ENCODE data around the gene MYOCD.

Gene MYOCD

DNA sequence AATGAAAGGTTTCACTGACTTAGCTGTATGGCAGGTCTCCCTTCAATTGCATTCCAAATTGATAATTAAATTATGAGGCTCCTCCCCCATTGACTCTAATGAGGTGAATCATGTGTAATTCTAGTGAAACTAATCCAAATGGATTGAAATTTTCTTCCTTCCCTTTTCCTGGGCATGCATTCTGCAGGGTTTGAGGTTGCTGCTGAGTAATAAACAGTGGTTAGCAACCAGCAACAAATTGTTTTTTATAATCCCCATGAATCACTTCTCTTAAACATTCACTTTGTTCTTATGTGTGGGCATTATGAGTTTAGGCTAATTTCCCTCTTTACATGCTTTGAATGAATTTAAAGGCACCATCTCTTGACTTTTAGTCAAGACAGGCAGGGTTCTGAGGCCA is 43.4 kb downstream of the MYOCD start:
- DNase-seq (ENCODE audit: low read depth in 2 of 2), result no peak

DNA sequence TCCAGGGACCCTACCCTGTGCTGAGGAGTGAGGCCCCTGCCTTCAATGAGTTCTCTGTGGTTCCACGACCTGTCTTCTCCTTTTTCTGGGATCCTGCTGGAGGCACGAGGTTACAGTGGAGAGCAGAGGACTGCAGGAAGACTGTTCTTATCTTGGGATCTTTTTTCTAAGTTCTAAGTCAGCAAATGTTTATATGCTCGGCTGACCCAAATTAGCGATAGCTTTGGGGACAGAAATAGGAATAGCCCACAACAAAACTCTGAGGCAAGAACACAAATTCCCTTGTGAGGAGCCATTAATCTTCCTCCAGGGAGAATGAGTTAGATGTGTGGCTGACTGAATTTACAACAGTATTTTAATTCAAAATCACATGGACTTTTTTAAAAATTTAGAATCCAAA is 46.7 kb downstream of the MYOCD start:
- DNase-seq (ENCODE audit: low read depth in 2 of 2), result no peak

DNA sequence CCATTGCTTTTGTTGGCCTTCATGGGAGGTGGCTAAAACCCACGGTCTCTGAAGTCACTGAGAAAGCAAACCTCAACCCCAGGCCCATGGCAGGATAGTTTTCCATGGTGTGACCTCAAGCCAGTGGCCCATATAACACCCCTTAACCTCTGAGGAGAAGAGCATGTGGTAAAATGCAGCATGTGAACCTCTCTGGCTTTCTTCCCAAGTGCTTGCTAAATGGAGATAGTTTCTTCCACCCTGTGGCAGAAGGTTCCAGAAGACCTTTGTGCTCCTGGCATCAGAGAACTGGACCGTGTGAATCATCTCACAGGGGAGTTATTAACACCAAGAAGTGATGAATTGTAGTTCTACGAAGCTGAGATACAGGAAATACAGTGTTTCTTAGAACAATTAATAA is 47.3 kb downstream of the MYOCD start:
- no peak for DNase-seq (ENCODE audit: low read depth in 2 of 2)

DNA sequence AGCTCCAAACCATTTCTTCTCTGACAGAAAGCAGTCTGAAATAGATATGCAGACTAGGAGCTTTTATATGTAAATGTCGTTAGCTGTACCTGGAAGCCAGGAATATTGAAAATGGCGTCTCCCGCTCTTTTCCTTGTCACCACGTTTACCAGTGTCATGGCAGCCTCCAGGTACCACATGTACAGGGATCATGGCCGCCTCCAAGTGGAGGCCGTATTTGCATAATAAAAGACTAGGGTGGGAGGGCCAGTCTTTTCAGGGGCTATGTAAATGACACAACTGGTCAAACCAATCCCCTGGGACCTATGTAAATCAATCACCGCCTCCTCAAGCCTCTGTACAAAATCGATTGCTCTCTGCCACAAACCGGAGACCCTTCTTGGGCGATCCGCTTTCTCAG is 54.3 kb downstream of the MYOCD start:
- no peak for DNase-seq (ENCODE audit: low read depth in 2 of 2)

DNA sequence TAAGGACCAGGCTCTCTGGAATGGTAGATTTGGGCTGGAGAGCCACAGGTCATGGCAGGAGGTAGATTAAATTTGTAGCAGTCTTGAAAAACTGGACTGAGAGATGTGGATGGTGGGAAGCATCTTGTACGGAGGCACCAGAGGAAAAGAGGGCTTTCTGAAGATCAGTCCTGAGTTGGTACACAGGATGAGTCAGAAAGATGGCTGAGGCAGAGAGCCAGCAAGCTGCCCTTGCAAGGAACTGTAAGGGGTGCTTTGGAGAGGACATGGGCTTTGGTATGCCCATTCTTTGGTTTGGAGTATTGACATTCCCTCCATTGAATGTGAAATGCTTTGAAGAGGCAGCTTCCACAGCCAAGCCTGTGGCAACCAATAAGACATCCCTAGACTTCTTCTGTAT is 55.9 kb downstream of the MYOCD start:
- DNase-seq (ENCODE audit: low read depth in 2 of 2), result no peak

DNA sequence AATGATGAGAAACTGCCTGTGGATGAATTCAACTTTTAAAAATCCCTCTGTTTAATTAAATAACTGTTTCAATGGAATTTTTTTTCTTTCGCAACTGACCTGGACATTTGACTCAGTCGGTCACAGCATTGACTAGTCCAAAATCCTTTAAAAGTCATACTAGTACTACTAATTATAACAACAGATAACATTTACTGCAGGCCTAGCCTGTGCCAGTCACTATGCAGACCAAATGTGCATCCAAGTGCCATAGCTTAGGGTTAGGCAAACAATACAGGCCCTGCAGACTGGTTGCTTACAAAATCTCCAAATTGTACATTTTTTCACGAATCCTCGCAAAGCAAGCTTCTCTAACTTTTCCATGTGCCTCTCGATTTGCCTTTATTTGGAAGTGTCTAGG is 56.6 kb downstream of the MYOCD start:
- DNase-seq (ENCODE audit: low read depth in 2 of 2), result no peak

DNA sequence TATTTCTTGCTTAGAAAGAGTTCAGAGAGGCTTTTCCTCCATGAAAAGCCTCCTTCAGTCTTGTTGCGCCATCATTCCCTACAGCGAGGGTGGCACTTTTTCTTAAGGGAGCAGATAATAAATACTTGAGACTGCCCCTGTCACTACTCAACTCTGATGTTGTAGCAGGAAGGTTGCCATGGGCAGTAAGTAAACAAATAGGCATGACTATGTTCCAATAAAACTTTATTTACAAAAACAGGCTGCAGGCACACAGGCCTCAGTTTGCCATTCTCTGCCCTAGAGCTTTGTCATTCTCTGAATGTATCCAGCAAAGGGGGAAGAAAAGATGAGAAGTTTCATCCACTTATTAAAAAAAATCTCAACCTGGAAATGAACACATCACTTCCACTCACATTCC is 60.4 kb downstream of the MYOCD start:
- no peak for DNase-seq (ENCODE audit: low read depth in 2 of 2)

DNA sequence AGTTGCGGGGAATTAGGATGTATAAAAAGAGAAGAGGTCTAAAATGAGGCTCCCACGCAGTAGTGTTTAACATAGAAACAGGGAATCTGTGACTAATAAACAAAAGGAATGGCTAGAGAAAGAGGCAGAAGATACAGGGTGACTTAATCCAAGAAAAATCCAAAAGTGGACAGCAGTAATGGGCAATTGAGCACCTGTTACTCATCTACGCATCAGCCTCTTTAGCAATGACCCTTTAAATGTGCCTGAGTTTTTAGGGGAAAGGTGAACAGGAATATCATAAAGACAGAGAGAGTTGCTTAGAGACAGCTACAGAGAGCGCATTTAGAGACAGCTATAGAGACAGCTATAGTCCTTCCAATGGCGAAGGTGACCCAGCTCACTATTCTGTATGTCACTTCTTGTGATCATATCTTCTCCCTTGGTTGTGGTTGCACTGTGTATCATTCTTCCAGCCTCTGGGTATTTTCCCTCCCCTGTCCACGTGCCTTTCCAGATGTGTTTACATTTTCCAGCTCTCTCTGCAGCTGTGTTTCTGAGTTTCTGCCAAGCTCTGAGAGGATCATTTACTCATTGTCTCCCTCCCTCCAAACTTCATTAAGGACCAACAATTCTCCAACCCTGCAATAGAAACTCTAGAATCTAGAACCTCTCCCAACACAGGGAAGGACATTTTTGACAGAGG is 61.5 kb downstream of the MYOCD start:
- DNase-seq (ENCODE audit: low read depth in 2 of 2), result no peak

DNA sequence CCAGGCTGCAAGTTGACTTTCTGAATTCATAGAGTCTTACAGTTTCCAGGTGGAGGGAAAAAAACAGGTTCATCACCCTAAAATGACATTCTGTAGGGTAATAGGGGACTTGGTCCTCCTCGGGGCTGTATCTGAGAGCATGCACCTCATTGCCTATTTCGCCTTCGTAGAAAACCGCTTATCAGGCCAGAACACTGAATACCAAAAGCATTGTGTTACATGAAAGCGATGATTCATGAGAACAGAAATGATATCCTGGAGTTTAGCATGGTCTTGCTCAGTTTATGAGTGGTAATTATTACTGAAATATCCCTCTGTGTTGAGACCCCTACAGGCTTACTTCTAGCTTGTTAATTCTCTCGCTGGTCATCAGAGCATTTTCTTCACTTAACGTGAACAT is 62.2 kb downstream of the MYOCD start:
- no peak for DNase-seq (ENCODE audit: low read depth in 2 of 2)

DNA sequence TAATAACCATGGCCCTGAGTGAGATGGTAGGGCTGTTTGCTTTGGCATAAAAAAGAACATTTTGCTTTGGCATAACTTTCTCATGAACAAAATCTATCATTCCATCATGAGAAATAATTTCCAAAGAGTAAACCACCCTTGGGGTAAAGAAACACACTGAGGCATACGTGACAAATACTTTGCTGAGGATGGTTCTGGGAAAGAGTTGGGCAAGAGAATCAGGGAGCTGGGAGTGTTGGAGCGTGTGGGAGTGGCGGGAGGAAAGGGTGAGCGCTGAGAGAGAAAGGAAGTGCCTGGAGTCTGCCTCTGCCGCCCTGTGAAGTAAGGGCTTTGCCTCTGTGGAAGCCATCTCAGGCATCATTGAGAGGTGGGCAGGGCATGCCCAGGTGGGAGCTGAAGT is 63.4 kb downstream of the MYOCD start:
- no peak for DNase-seq (ENCODE audit: low read depth in 2 of 2)

DNA sequence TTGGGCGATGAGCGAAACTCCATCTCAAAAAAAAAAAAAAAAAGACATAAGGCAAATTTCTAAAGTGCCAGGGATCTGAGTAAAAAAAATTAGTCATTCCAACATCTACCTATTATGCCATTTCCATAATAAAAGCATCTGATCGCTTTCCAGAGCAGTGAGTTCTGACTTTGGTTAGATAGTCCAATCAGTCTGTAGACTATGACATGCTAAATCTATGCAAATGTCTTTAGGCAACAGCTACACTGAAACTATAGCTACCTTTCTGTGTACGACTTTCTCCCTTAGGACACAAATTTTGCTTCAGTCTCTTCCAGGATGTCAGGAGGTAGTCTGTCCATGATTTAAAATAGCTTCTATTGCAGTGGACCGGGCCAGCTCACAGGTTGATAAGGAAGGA is 64.7 kb downstream of the MYOCD start:
- no peak for DNase-seq (ENCODE audit: low read depth in 2 of 2)

DNA sequence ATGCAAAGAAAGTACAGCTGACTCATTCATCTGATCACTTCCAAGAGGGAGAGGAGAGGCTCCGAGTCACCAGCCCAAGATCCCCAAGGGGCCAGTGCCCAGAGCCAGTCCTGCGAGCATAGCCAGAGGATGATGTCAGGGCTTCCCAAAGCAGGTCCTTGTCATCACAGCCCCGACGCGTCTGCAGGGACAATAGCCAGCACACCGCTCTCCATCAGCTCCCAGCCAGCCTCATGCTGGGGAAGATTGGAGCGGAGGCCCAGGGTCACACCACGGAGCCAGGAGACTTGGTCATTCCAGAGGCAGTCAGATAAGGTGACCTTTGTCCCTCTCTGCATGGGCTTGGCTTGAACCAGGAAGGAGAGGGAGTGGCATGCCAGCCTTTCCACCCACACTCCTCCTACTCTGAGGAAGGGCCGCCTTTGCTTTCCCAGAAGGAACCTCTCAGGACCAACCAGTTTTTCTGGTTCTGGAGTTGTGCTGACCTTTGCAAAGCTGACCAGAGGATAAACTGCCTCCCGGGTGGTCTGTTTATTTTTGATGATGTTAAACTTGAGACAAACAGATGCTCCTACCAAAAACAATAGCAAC is 65.3 kb downstream of the MYOCD start:
- no peak for DNase-seq (ENCODE audit: low read depth in 2 of 2)

DNA sequence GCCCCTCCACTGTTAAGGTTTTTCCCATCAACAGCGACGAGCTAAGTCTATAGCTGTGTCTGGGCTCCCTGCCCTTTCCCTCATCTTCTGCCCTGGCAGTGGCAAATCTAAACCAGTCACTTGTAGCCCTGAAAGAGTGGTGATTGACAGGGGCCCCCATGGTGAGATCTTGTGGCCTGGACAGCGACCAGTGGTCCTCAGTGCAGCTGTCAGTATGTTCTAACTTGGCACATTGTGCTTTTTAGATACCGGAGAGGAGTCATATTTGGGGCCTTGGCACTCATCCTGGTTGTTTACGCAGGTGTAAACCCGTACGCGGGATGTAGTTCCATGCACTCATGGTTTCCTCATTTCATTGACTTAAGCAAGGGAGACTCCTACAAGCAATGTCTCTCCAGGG is 66.1 kb downstream of the MYOCD start:
- DNase-seq (ENCODE audit: low read depth in 2 of 2), result no peak

DNA sequence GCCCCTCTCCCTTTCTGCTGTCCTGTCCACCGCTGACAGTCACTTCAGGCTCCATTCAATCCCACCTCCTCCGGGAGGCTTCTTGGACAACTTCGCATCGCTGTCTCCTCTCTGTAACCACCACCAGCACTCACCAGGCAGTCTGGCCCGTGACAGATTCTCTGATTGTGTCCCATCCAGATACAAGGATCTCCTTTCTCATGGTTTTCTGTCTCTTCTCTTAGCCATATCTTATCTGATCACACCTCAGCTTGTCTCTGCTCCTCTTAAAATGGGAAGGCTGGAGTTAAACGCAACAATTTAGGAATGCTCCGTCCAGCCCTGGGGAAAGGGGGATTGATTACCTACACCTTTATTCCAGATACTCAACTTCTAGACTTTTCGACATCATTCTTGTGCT is 66.7 kb downstream of the MYOCD start:
- DNase-seq (ENCODE audit: low read depth in 2 of 2), result no peak

DNA sequence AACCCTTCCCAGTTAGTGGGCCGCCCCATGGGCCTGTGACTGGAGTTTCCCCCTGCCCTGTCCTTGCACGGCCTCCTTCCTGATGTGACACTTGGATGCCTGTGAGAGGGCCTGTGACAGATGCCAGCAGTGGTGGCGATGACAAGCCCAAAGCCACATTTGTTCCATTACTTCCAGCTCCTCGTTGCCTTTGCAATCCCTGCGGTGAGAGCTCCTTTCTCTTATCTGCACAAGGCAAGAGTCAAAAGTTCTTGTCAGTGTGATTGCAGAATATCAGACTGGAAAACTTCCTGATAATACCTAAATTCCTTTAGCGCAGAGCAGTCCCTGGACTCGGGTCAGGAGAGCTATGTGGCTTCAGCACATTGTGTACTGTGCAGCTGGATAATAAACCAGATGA is 69.2 kb downstream of the MYOCD start:
- DNase-seq (ENCODE audit: low read depth in 2 of 2), result no peak

DNA sequence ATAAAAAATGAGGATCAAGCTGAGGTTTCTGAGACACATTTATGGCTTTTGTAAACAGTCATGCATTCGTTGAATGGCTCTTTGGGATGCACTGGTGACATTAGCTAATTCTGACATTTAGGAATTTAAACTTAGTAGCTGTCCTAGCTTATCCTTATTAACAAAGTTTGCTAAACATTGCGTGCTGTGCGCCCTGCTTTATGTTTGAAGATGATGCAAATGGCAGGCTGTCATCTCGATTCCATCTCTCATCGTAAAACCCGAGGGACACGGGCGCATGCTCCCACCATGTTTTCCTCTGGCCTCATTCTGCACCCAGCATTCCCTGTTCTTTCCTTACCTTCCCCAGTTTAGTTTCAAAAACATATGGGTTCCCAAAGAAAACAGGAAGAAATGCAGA is 69.8 kb downstream of the MYOCD start:
- no peak for DNase-seq (ENCODE audit: low read depth in 2 of 2)

DNA sequence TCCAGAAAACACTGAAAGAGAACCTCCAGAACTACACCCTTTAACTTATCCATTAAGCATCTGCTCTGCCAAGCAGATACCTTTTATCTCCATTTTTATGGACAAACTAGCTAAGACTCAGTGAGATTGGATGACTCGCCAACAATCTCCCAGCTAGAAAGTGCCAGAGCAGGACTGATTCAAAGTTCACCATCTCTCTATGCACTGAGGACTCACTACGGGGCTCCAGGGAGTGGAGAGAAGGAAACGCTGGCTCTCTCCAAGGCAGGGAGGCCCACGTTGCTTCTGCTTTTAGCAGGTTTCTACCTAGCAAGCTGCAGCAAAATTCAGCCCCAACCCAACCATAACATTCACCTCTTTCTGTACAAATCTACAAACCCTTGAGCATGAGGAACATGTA is 70.8 kb downstream of the MYOCD start:
- no peak for DNase-seq (ENCODE audit: low read depth in 2 of 2)

DNA sequence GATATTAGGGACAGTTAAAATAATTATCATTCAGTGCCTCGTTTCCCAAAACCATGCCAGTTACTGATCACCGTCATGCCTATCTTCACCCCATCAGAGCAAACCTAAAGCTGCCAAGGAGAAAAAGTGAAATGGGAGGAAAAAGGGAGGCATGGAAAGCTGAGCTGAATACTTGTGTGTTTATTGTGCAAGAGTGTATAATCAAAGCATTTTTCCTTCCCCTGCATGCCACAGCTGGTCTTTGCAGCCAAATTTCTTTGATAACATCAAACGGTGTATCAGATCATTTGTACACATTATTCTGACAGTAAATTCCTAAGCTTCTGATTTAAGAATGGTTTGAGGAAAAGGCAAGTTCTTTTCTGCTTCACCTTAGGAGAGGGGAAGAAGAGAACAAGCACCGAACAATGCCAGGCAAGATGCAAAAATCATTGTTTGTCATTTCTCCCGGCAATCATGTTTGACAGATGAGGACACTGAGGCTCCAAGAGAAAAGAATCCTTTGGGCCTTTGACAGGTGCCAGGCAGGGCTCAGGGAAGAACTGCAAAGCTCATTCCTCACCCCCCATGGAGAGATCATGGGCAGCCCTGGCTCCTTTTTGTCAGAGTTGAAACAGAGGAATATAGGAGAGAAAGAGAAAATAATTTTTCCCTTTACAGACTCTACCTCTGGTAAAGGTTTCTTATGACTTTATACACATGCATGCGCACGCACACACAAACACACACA is 72.2 kb downstream of the MYOCD start:
- no peak for DNase-seq (ENCODE audit: low read depth in 2 of 2)

DNA sequence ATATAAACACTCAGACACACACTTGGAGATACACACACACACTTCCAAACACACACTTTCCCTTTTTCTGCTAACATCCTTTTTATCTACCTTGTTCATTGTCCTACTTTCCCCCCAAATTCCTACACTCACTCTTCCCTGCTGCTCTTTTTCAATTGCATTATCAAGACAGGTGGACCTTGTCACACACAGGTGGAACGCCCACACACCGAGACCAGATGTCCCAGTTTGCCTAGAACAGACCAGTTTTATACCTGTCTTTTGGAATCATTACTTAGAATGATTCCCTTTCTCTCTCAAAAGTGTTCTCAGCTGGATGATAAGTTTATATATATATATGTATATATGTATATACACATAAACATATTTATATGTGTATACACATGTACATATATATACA is 72.9 kb downstream of the MYOCD start:
- DNase-seq (ENCODE audit: low read depth in 2 of 2), result no peak

DNA sequence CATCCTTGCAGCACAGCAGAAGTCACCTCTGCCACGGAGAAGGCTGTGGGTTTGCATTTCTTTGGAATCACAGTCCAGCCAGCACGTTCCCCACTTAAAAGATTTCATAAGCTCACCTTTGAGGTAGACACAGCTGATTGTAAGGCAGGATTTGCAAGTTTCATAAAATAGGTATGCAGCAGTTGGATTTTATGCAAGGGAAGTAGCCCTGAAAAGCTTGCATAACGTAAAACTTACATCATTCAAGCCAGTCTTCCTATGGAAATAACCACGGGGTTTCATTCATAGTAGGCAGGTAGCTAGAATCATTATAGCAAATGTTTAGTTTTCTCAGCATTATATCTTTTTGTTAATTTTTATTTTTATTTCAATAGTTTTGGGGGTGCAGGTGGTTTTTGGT is 73.8 kb downstream of the MYOCD start:
- no peak for DNase-seq (ENCODE audit: low read depth in 2 of 2)

DNA sequence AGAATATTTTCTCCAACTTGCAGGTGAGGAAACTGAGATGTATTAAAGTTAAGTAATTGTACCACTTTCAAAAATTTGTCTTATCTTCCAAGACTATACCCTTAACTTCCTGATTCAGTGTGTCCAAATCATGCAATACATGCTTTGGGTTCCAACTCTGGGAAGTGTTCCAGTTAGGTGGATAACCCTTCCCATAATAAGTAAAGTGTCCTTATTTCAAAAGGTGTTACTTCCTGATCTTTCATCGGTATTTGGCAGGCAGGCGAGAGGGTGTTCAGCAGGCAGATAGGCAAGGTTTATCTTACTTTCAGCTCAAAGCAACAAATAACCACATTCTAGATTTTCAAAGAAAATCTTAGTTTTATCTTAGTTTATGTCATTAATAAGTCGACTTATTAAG is 77.4 kb downstream of the MYOCD start:
- DNase-seq (ENCODE audit: low read depth in 2 of 2), result no peak

DNA sequence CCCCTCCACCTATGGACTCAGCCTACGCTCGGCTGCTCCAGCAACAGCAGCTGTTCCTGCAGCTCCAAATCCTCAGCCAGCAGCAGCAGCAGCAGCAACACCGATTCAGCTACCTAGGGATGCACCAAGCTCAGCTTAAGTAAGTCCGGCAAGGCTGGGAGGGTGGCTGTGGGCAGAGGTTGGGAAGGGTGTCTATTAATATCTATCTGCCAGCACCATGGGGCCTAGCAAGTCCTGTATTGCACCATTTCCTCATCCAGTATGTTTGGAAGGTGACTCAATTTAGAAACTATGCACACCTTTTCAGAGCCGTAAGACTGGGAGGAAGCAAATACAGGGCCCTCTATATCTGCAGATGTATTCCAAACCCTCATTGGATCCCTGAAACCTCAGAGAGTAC is 78.6 kb downstream of the MYOCD start:
- DNase-seq (ENCODE audit: low read depth in 2 of 2), result no peak

DNA sequence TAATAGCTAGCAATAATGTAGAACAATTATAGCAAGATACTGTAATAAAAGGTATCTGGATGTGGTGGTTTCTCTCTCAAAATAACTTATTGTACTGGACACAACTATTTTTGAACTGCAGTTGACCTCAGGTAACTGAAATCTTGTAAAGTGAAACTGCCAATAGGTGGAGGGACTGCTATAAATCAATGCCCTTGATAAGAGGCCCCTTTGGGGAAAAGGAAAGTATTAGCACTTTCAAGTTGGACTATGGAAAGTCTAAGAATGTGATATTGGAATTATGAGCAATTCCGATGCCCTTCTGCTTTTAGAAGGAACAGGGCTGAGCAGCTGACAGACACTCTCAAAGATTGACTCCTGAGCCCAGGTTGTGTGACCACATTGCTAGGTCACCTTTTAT is 79.1 kb downstream of the MYOCD start:
- no peak for DNase-seq (ENCODE audit: low read depth in 2 of 2)

DNA sequence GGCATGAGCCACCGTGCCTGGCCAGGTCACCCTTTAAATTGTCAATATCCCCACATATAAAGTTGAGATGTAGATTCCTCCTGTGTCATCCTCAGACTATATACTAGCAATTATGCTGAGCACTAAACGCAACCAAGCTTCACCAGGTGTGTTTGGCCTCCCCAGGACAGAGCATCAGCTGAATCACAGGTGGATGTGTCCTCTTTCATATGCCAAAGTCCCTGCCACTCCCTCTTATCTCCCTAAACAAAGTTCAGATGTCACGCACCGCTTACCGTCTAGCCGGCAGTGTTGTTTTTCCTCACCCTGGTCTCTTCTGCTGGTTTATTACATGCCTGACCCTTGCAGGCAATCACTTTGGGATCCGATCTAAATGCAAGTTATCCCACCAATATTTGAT is 79.8 kb downstream of the MYOCD start:
- DNase-seq (ENCODE audit: low read depth in 2 of 2), result no peak
